Endothelial cell of umbilical vein (primary cell): ENCODE measurements around the gene CDH19. TPM values are rescaled to one million over a fixed set of nuclear protein-coding genes. Genes with fewer than 3 reads are reported as not detected.

Experiments
- BruUV-seq: library from RNA; stranded (reverse); fragments of 400-500 nt; replicated peaks from 2 replicates; lab custom pipeline; 2021; lab: Mats Ljungman, UMichigan
- CTCF ChIA-PET: fragments of 300-600, 350-600 bp; sonication (Branson Sonifier 250); formaldehyde crosslinking; loops from one replicate; lab custom pipeline; 2021; ENCODE audit warnings: antibody characterized with exemption, inconsistent platforms; lab: Charles Lee
- POLR2A ChIA-PET: fragments of 300-600, 350-600 bp; sonication (Branson Sonifier 250); formaldehyde crosslinking; loops from one replicate; lab custom pipeline; 2021; ENCODE audit warnings: antibody characterized with exemption, inconsistent platforms; lab: Charles Lee
- DNase-seq: peaks from one replicate; pipeline ENCODE4 v3.0.0-alpha.2; 2011; ENCODE audit warnings: low read depth, low spot score
- FAIRE-seq: peaks from 2 replicates; lab custom pipeline; 2011; peaks lifted over from hg19 to GRCh38; lab: Jason Lieb, UNC
- H2AFZ ChIP-seq: 2 replicates; pipeline ENCODE4 v1.6.0; 2012; ENCODE audit warnings: low read depth, low read length, control low read depth, inconsistent platforms
- H3K27ac ChIP-seq: 2 replicates; pipeline ENCODE4 v1.5.1; 2011; ENCODE audit warnings: low read depth, mild to moderate bottlenecking, control low read depth, low read length, moderate library complexity; ENCODE audit not compliant: insufficient read depth
- H3K27me3 ChIP-seq, 2 experiments: 2 replicates each; pipeline versions ENCODE4 v1.6.0 to v1.6.1; 2011; ENCODE audit warnings: low read length in 2 of 2, mixed read lengths in 1 of 2; ENCODE audit not compliant: control insufficient read depth in 2 of 2, insufficient read depth in 2 of 2
- H3K36me3 ChIP-seq, 2 experiments: 2 replicates in 1 of 2; 3 replicates in 1 of 2; pipeline ENCODE4 v1.5.1; 2011; ENCODE audit warnings: low read length in 2 of 2, mild to moderate bottlenecking in 1 of 2, moderate library complexity in 1 of 2; ENCODE audit not compliant: control insufficient read depth in 2 of 2, insufficient read depth in 2 of 2; ENCODE audit errors: extremely low read depth in 1 of 2
- H3K4me1 ChIP-seq: 3 replicates; pipeline ENCODE4 v1.5.1; 2011; ENCODE audit warnings: mild to moderate bottlenecking, low read length; ENCODE audit not compliant: control insufficient read depth, insufficient read depth; ENCODE audit errors: extremely low read depth
- H3K4me2 ChIP-seq: 2 replicates; pipeline ENCODE4 v1.6.1; 2011; ENCODE audit warnings: low read length, control low read depth, mixed read lengths; ENCODE audit not compliant: insufficient read depth
- H3K4me3 ChIP-seq, 3 experiments: fragments of 200-600 bp in 1 of 3; sonication (generic), shearing (Covaris generic) in 1 of 3; replicated peaks in 1 of 3; 2 replicates each; pipeline ENCODE4 v1.5.1; 2011 to 2016; ENCODE audit warnings: control low read depth in 3 of 3, low read length in 3 of 3, mild to moderate bottlenecking in 2 of 3, inconsistent platforms in 1 of 3, low read depth in 1 of 3, moderate library complexity in 1 of 3; ENCODE audit not compliant: insufficient read depth in 1 of 3
- H3K79me2 ChIP-seq: 2 replicates; pipeline ENCODE4 v1.6.0; 2012; ENCODE audit warnings: low read length, inconsistent platforms; ENCODE audit not compliant: control insufficient read depth, insufficient read depth
- H3K9ac ChIP-seq: replicated peaks from 2 replicates; pipeline ENCODE3; 2011; ENCODE audit warnings: low read length, control low read depth; ENCODE audit not compliant: insufficient read depth; ENCODE audit errors: extremely low read depth
- H3K9me1 ChIP-seq: replicated peaks from 3 replicates; pipeline ENCODE4 v1.6.0; 2011; ENCODE audit warnings: mild to moderate bottlenecking, low read length; ENCODE audit not compliant: control insufficient read depth, insufficient read depth; ENCODE audit errors: extremely low read depth
- H3K9me3 ChIP-seq: replicated peaks from 2 replicates; pipeline ENCODE4 v1.5.1; 2012; ENCODE audit warnings: low read length, inconsistent platforms; ENCODE audit not compliant: control insufficient read depth, insufficient read depth
- H4K20me1 ChIP-seq: replicated peaks from 2 replicates; pipeline ENCODE3; 2011; ENCODE audit warnings: mild to moderate bottlenecking, low read length; ENCODE audit not compliant: control insufficient read depth, insufficient read depth; ENCODE audit errors: extremely low read depth
- EZH2 ChIP-seq: IDR thresholded peaks from 2 replicates; pipeline ENCODE4 v1.6.1; 2012; ENCODE audit warnings: borderline replicate concordance, low read depth, mild to moderate bottlenecking, moderate library complexity, low read length, inconsistent platforms; ENCODE audit not compliant: severe bottlenecking
- FOS ChIP-seq: IDR thresholded peaks from 2 replicates; pipeline ENCODE4 v1.6.1; 2011; ENCODE audit warnings: mild to moderate bottlenecking, low read length, moderate library complexity, borderline replicate concordance; ENCODE audit not compliant: insufficient read depth
- JUN ChIP-seq: IDR thresholded peaks from 2 replicates; pipeline ENCODE4 v1.6.1; 2011; ENCODE audit warnings: borderline replicate concordance, low read depth; ENCODE audit not compliant: insufficient read length, insufficient read depth
- MYC ChIP-seq: IDR thresholded peaks from one replicate; pipeline ENCODE4 v1.6.1; 2011; ENCODE audit warnings: mild to moderate bottlenecking, low read depth, low read length
- POLR2A ChIP-seq: IDR thresholded peaks from 2 replicates; pipeline ENCODE4 v1.6.1; 2012; ENCODE audit warnings: low read depth, mild to moderate bottlenecking, control low read depth, low read length
- dilution Hi-C: fragments of 300-500 bp; cut with MboI; formaldehyde crosslinking; loops from one replicate; pipeline ENCODE4 v1.15.0; 2019; ENCODE audit warnings: low sequenced_read_pairs; ENCODE audit not compliant: extremely low pct_ligation_motif_present
- intact Hi-C: fragments of 100-400 bp; cut with micrococcal nuclease; formaldehyde crosslinking; loops from one replicate; pipeline ENCODE4 v1.10.0; 2022
- polyA plus RNA-seq, 4 experiments: library from polyadenylated mRNA; depleted of rRNA in 3 of 4; stranded (reverse) in 3 of 4; unstranded in 1 of 4; fragments of >200 nt; gene quantifications; 2 replicates each; pipeline versions ENCODE4 v1.2.1 to v1.2.3, GENCODE V29; 2011 to 2012; ENCODE audit warnings: missing spikeins in 1 of 4
- total RNA-seq: library from RNA; stranded (reverse); gene quantifications from 2 replicates; pipeline ENCODE4 v1.2.3, GENCODE V29; 2021
- TF ChIP-seq, protein P1 (sequence below): IDR thresholded peaks from 2 replicates; pipeline ENCODE4 v1.6.1; 2011; ENCODE audit not compliant: insufficient read depth, insufficient read length

CDH19 gene
- total and polyA plus RNA-seq, 2 donors (not counting 3 experiments of a cell fraction or from before 2014, with no cell fraction given), result not detected

DNA sequence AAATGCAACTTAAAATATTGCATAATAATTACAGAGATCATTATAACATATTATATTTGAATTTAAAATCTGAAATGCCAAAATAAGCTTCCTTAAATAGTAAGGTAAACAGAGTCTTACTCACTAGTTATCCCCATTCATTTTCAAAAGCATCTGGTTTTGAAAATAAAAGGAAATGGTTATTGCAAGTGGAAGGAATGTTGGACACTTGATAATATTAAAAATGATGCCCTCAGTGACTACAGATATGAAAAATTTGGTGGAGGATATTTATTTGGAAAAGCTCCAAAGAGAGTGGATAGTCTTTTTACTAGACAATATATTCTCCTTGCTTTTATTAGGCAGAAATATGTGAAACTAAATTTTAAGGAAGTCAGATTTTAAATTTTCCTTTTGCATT is 39.7 kb downstream of the CDH19 start:
- no TSS peak for BruUV-seq
- intact Hi-C loops, result loop anchor here (5.0 kb wide), 1 partner anchor 33 kb away; no protein-coding TSS in a partner anchor
- H3K4me3 ChIP-seq, result no peak overlapping the region
- H3K4me2 ChIP-seq, result no peak overlapping the region
- H3K36me3 ChIP-seq, result no peaks in the 10 kb centered on the region
- H3K27me3 ChIP-seq, result no peaks in the 10 kb centered on the region
- POLR2A ChIA-PET, result no interaction called here
- no peaks in the 10 kb centered on the region for H3K79me2 ChIP-seq
- CTCF ChIA-PET, result interaction anchor here (1.0 to 1.1 kb wide), 2 partner anchors 10 to 50 kb away, joined by 3 to 4 read pairs; no protein-coding TSS in a partner anchor
- peaks cover 2% of the 10 kb centered on the region for H3K4me1 ChIP-seq
- no peaks in the 10 kb centered on the region for H3K9me3 ChIP-seq
- H2AFZ ChIP-seq, result no peak overlapping the region
- no peaks in the 10 kb centered on the region for H4K20me1 ChIP-seq
- no peak overlapping the region for H3K27ac ChIP-seq
- dilution Hi-C loops, result no loop called here
- no peak for TF ChIP-seq MYC
- no peak for TF ChIP-seq JUN
- TF ChIP-seq POLR2A, result no peak
- TF ChIP-seq FOS, result no peak
- H3K9me1 ChIP-seq, result no peaks in the 10 kb centered on the region
- DNase-seq, result peak; percentile 69
- no peak for FAIRE-seq
- H3K9ac ChIP-seq, result no peak overlapping the region

DNA sequence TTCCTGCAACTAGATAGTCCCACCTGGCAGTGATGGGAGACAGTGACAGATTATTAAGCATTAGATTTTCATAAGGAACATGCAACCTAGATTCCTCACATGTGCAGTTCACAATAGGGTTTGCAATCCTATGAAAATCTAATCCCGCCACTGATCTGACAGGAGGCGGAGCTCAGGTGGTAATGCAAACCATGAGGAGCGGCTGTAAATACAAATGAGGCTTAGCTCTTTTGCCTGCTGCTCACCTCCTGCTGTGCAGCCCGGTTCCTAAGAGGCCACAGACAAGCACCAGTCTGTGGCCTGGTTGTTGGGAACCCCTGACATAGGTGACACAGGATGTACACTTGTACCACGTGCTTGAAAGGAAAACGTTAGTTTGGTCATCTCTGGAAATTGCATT is 41.6 kb downstream of the CDH19 start:
- dilution Hi-C loops, result no loop called here
- Histone ChIP-seq H3K4me1 (peaks cover 2% of the 10 kb centered on the region), H3K9ac (no peak overlapping the region), H4K20me1 (no peaks in the 10 kb centered on the region), H3K27ac (no peak overlapping the region), H3K4me3 (no peak overlapping the region), H3K4me2 (no peak overlapping the region), H3K9me1 (no peaks in the 10 kb centered on the region), H3K27me3 (no peaks in the 10 kb centered on the region), H3K79me2 (no peaks in the 10 kb centered on the region), H3K9me3 (no peaks in the 10 kb centered on the region), H3K36me3 (no peaks in the 10 kb centered on the region), H2AFZ (no peak overlapping the region)
- no peak for DNase-seq
- no TSS peak for BruUV-seq
- TF ChIP-seq EZH2, result no peak
- TF ChIP-seq, protein P1, sequence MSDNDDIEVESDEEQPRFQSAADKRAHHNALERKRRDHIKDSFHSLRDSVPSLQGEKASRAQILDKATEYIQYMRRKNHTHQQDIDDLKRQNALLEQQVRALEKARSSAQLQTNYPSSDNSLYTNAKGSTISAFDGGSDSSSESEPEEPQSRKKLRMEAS, result no peak
- TF ChIP-seq FOS, result no peak
- ChIA-PET POLR2A (no interaction called here), CTCF (interaction anchor here (0.7 to 2.2 kb wide), 2 partner anchors 55 to 187 kb away, joined by 3 to 5 read pairs; no protein-coding TSS in a partner anchor)
- intact Hi-C loops, result loop anchor here (5.0 kb wide), 1 partner anchor 35 kb away; no protein-coding TSS in a partner anchor
- FAIRE-seq, result no peak
